ENCODE measurements around the gene TRPM1. TPM values are rescaled to one million over a fixed set of nuclear protein-coding genes. Genes with fewer than 3 reads are reported as not detected.
"Not testable (repeated sequence)": the region's sequence is repeated elsewhere in the genome, so short reads cannot be mapped to it uniquely, and the experiment has no call there.

TRPM1 gene
- total RNA-seq, 1 experiment from 2014 or later = not detected

DNA sequence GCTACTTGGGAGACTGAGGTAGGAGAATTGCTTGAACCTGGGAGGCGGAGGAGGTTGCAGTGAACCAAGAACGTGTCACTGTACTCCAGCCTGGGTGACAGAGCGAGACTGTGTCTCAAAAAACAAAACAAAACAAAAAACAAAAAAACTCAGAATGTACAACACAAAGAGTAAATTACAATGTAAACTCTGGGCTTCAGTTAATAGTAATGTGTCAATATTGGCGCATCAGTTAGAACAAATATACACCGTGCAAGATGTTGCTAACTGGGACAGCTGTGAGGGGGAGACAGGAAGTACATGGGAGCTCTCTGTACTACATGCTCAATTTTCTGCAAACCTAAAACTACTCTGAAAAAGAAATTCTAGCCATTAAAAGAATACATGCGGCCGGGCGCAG is 23.5 kb upstream of the TRPM1 start:
- no peak for DNase-seq (ENCODE audit: low read depth)

DNA sequence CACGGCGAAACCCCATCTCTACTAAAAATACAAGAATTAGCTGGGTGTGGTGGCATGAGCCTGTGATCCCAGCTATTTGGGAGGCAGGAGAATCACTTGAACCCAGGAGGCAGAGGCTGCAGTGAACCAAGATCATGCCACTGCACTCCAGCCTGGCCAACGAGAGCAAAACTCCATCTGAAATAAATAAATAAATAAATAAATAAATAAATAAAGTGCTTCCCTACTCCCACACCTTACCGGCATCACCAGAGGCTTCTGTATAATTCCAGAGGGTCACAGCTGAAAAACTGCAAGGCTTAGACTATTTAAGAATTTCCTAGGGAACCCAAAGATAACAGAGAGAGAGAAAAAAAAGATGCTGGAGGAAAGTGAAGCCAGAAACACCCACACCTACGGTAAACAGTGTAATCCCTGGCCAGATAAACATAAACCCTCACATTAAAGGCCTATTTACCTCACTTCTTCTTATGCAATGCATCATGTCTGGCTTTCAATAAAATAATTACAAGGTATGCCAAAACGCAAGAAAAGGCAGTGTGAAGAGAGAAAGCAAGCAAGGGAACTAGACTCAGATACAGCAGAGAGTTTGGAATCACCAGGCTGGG is 15.0 kb upstream of the TRPM1 start:
- no peak for DNase-seq (ENCODE audit: low read depth)

DNA sequence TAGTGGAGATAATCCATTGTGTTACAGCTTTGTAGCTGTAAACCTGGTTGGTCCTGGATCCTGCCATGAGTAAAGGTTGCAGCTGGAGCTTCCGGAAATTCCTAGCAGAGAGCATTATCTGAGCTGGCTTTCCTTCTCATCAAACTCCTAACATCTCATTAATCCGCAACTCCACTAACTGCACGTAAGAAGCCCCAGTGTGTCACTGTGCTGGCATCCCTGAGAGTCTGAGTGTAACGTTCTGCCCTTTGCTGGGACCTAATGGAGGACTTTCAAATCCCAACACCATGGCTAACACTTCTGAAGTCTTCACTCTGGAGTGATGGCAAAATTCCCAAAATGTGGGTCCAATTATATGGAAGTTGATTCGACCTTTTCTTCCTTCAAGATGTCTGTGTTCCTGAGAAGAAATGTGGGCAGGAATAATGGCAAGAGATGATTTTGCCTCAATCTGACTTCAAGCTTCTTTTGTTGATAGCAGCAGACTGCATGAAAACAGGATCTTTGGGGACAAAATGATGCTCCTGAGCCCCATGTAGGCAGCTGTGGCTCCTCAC is 9.6 kb upstream of the TRPM1 start:
- DNase-seq (ENCODE audit: low read depth) = no peak

DNA sequence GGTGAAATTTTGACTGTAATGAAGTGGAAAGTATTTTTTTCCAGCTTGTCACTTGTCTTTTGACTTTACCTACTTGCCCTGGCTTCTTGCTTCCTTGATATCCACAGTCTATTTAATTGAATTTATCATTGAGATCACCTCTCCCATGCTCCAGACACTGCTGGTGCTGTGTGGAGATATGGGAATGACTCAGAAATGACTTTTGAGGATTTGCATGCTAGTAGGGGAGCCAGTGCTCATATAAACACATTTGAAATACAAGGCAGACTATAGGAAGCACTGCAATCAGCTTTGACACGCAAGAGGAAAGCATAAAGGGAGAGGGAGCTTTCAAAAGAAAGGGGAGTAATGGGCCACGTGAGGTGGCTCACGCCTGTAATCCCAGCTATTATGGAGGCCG is 7.3 kb upstream of the TRPM1 start:
- DNase-seq (ENCODE audit: low read depth) = peak; percentile 41

DNA sequence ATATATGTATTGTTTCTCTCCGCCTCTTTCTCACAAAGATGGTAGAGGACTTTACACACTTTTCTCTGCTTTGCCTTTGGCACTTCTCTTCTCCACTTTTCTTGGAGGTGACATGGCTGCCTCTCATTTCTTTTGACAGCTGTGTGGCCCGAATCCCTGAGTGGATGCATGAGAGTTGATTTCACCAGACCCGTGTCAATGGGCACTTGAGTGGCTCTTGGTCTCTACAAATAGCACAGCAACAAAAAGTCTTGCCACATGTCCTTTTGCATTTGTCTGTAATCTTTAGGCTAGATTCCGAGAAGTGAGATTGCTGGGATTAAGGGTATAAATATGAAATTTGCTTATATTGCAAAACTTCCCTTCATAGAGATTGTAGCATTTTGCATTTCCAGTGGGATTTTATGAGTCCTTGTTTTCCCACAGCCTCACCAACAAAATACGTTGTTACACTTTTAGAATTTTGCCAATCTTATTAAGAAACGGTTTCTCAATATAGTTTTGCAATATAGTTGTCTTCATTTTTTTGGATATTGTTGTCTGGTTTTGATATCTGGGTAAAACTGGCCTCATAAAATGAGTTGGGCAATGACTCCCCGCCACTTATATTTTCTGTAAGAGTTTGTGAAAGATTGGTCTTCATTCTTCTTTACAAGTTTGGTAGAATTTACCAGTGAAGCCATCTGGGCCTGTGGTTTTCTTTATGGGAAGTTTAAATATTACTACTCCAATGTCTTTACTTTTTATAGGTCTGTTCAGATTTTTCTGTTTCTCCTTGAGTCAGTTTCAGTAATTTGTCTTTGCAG is 5.2 kb upstream of the TRPM1 start:
- DNase-seq (ENCODE audit: low read depth) = no peak

DNA sequence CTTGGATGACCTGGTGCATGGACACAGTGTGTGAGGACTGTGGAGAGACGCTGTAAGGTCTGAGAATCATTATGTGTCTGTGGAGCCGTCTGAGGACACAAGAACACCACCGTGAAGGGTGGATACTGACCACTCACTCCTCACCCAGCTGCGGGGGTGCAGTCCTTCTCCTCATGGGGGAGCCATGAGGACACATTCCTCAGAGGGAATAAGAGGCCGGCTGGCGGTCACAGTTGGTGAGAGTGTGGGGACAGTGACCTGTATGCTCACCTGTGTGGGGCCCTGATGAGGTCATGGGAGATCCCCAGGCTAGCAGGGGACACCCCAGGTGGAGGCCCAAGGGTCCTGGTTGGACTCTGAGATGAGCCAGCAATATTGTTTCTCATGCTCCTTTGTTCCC is 2.5 kb upstream of the TRPM1 start:
- DNase-seq (ENCODE audit: low read depth) = no peak

DNA sequence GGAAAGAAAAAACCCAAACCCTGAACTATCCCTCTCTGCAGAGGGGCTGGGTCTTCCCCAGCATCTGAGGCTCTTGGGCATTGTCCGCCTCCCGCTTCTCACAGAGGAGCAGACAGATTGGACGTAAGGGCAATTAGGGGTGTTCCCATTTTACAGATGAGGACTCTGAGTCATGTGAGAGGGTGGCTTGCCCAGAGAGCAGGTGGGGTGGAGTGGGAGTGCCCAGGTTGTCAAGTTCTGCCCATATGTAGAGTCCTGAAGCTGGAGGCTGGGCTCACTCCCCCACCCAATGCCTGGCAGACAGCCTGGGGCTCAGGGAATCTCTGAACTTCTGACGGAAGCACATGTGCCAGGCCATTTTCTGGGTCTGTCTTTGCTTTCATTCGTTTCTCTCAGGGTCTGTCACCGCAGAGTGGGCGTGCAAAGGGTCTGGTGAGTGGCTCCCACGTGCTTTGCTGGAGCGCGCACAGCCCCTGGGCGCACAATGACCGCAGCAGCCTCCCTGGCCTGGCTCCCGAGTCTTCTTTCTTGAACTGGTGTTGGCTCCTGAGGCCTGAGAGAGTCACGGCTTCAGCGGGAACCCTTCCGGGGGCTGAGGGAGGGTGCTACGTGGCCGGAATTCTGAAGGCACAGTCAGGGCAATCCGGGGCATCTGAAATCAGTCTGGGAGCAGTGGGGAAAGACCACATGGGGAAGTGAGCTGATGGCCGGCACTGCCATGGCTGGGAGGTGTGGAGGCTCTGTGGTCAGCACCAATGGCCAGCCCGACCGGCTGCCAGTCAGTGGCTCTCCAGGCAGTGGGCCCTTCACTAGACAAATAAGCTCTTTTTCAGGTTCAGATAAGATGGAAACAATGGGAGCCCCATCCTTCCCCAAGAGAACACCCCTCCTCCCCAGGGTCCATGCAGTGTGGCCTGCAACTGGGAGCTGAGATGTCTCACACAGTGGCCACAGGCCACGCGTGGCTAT is 1.1 kb upstream of the TRPM1 start:
- DNase-seq (ENCODE audit: low read depth) = no peak

DNA sequence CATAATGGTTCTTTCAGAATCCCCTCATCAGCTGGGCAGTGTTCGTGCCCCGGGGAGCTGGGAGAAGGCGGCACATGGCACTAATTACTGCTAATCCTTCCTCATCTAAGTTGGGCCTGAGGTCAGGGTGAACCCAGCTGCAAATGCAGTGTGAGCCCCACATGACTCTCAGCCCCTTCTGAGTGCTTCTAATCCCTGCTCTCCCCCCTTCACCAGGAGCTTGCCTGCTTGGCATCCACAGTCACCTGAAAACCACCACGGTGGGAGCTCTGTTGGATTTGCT is 455 bp upstream of the TRPM1 start:
- DNase-seq (ENCODE audit: low read depth) = no peak

DNA sequence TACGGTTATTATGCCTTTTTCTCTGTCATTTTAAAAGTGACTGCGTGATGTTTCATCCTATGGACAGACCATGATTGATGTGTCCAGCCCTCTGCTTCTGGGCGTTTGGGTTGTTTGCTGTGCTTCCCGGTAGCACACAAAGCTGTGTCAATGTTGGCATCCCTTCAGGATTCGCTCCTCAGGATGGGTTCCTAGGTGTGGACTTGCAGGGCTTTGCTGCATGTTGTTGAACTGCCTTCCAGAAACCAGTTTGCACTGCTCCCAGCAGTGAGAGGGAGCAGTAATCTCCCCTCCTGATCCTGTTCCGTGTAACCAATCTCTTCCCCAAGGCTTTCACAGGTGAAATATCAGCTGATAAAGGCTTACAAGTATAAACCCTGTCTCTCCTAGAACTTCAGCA is 787 bp downstream of the TRPM1 start:
- DNase-seq (ENCODE audit: low read depth) = no peak

DNA sequence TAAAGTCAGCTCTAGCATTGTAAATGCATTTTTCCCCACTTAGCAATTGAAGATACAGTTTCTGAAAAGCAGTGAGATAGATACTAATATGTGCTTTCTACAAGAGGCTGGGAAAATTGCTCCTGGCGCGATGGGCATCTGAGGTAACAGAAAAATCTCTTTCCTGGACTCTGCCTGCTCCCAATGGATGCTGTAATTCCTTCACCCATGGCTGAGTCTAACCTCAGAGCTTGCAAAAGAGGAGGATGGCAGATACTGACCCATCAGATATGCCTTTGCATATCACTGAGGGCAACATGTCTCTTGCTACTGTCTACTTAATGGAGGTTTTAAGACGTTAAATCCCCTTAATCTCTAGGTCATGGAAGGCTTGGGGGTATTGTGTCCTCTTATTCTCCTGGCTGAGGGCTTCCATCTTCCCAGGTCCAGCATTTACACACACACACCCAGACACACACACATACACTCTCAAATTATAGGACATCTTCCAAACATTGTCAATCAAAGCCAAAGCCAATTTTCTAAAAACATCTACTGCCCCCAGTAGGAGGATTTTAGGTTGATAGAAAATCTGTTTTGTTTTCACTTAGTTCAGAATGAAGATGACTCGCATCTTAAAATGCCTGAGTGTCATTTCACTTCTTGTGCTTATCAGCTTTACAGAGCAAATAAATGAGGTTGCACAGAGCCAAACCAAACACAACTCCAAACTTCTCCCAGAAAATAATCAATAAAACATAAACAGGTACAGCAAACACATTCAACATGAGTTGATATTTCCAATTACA is 2.4 kb downstream of the TRPM1 start:
- no peak for DNase-seq (ENCODE audit: low read depth)

DNA sequence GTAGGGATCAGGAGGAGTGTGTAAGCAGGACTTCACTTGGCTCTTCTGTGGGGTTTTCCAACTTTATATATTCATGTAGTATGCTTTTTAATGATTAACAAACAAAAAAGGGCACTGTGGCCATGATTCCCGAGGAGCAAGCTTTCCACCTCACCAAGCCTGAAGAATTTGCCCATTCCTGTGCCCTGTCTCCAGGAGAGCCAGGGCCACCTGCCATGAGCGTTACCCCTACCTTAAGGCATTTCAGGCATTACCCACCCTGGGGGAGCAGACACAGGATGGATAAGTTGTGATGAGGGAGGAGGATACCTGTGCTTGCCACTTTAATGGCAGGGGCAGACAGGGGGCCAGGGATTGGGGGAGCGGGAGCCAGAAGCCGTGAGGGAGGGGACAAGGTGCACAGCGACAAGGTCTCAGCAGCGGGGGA is 3.0 kb downstream of the TRPM1 start:
- DNase-seq (ENCODE audit: low read depth) = no peak

DNA sequence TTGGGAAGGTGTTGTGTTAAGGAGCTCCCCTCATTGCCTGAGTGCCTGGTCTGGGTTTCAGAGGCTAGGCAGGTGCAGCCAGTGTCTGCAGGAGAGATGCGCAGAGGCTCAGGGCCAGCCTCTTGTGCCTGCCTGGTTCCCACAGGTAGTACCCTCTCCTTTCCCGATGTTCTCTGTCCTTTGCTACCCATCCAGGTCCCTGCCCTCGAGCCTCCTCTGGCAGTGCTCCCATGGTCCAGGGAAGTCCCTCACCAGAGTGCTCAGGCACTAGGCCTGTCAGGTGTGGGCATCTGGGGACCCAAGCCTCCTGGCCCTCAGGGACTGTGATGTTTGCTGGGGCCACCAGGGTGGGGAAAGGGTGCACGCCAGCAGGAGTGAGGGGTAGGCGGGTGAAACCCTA is 5.0 kb downstream of the TRPM1 start:
- DNase-seq (ENCODE audit: low read depth) = no peak

DNA sequence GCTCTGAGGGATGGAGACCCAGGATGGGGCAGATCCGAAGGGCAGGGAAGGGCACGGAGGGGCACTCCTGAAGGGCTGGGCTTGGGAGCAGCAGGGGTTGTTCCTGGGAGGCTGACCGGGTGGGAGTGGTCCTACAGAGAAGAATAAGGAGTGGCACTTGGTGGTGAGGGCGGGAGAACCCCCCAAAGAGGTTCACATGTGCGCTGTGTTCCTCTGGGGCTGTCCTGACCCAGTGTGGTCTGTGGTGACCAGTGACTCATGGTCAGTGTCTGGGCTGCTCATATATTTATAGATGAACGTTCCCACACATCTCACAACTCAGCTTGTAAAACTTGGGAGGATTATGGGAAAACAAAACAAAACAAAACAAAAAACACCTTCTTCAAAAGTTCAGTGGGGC is 10.0 kb downstream of the TRPM1 start:
- peak; percentile 62 for DNase-seq (ENCODE audit: low read depth)

DNA sequence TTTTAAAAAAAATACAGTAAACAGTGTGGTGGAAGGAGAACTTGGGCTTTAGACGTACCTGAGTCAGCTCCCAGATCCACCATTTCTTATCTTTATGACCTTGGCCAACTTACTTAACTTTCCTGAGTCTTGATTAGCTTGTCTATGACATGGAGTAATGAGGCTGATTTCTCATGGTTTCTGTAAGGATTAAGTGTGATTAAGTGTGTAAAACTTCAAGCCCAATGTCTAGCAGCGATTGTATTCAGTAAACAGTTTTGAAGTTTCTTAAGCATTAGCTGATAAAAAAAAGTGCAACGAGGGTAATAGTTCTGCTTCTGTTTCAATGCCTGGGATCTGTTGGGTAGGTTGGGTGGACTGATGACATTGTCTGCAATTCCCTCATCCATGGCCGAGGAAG is 10.8 kb downstream of the TRPM1 start:
- no peak for DNase-seq (ENCODE audit: low read depth)

DNA sequence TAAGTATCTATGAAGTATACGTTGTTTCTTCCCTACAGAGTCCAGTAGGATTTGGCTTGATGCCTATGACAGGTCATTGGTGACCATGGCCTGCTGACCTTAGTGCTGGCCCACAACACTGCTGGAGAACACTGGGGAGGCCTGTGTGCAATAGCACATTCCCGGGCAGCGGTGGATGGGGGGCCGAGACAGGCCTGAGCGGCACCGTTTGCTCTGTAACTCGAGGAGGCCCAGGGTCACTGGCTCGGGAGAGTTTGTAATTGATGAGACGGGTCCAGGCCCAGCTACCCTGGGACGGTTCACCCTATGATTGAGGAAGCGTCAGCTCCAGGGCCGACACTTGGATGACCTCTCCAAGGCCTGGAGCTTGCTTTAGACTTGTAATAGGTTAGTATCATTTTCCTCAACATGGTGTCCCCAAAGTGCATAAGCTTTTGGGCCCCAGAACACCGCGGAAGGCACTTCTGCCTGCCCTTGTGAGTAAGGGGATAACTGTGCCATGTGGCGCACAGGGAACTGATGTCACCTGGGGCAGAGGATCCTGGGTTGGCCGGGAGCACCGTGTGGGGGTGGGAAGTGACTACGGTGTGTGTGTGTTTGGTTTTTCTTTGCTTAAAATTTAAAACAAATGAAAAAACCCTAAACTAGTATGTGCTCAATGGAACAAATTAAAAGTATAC is 12.0 kb downstream of the TRPM1 start:
- no peak for DNase-seq (ENCODE audit: low read depth)

DNA sequence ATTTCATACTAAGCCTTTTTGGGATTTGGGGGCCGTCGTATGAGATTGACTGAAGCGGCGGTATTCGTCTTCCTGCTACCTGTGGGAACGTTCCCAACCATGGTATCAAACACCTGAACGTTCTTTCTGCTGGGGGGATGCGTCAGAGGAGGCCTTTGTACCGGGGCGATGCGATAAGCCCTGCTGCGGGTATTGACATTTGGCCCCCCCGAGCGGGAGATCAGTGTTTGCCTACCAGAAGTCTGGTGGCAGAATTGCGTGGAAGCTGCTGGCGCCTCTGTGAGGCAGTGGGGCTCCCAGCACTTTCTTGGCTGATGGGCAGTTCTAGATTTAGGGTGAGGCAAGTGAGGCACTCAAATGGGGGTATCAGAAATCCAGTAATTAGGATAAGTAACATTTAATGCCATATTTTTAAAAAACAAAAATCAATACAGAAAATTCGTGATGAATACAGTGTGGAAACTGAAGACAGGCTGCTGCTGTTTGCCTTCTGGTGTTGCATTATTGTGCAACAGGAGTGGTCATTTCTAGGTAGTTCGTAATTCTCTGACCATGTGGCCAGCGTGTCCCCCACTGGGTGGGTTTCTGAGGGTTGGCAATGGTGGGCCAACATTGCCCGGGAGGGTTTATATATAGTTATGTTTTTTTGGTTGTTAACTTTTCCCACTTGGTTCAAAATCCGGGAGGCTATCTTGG is 12.7 kb downstream of the TRPM1 start:
- DNase-seq (ENCODE audit: low read depth) = no peak

DNA sequence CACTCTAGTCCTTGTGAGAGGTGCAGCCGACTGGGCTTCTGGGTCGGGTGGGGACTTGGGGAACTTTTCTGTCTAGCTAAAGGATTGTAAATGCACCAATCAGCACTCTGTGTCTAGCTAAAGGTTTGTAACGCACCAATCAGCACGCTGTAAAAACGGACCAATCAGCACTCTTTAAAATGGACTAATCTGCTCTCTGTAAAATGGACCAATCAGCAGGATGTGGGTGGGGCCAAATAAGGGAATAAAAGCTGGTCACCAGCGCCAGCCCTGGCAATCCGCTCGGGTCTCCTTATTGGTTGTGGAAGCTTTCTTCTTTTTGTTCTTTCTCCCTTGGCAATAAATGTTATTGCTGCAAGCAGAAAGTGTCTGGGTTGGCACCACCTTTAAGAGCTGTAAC is 13.5 kb downstream of the TRPM1 start:
- DNase-seq (ENCODE audit: low read depth) = not testable (repeated sequence)

DNA sequence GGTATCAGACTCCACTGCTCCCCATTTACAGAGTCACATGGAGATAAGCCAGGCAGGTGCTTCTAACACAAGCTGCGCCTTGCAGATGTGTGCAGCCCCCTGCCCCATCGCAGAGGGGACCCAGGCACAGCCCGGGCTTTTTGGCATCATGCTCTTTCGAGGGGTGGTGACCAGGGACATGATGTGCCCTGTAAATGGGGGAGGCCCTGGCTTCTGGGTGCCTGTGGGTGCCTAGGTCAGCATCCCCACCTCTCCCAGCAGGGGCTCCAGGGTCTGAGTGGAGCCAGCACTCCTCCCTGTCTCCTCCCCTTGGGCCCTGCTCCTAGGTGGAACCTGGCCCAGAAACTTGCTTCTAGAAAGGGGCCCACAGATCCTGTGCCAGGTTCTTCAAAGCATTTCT is 15.2 kb downstream of the TRPM1 start:
- DNase-seq (ENCODE audit: low read depth) = no peak

DNA sequence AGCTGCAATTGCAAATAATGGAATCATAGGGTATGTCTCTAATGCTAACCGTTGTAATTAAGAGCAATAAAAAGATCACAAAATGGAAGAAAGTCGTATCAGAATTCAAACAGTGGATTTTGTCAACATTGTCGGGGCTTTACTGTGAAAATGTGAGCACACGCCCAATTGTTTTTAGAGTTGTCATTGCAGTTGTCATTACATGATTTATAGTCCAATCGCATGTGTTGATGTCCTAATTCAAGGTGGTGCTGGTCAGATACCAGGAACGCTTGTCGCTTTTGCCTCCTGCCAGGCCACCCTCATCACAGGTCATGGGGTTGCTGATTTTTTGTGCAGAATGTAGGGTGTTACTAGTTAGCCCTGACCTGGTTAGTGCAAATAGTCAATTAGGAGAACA is 16.2 kb downstream of the TRPM1 start:
- DNase-seq (ENCODE audit: low read depth) = no peak

DNA sequence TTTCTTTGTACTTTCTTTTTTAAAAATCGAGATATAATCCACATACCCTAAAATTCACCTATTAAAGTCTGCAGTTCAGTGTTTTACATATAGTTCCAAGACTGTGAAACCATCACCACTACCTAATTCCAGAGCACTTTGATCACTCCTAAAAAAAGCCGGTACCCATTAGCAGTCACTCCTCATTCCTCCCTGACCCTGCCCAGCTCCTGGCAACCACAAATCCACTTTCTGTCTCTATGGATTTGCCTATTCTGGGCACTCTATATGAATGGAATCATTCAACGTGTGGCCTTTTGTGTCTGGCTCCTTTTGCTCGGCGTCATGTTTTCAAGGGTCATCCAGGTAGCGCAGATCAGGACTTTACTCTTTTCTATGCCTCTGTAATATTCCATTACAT is 17.3 kb downstream of the TRPM1 start:
- no peak for DNase-seq (ENCODE audit: low read depth)
